ENCODE results near the gene UNC50.

The UNC50 gene, protein sequence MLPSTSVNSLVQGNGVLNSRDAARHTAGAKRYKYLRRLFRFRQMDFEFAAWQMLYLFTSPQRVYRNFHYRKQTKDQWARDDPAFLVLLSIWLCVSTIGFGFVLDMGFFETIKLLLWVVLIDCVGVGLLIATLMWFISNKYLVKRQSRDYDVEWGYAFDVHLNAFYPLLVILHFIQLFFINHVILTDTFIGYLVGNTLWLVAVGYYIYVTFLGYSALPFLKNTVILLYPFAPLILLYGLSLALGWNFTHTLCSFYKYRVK

DNA sequence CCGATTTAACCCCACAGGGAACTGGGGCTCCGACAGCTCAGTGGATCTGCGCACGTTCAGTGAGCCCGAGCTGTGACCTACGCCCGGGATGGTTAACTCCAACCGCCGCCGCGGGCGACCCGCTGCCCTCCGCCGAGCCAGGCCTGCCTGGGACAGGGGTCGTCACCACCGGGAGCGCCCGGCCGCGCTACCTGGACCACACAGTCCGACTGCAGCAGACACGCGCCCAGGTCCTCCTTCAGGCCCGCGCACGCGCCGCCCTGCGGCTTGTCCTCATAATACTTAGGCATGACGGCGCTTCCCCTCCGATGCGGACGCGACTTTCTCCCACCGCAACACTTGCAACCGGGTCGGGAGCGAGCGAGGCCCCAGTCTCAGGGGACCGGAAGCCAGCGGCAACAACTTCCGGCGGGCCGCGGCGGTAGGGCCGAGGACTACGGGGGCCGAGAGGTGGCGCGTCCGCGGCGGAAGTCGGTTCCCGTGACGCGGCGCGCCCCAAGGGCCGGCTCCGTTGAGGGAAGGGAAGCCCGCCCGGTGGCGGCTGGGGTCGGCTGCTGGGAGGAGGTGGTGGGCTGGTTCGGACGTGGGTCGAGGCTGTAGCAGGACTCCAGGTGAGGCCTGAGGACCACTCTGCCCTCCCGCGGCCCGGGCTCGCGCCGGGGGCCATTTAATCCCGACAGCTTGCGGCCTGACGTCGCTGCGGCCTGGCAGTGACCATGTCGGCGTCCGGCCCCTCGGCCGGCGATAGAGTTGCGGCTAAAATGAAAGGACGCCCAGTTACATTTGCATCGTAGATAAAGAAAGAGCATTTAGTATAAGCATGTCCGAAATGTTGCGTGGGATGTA is at the start of gene UNC50, which contains the start of gene COA5:
Gene UNC50 (plus strand): TSS at position 474 of the 846 bp plus-strand sequence. CDS start 1,171 bp downstream, outside the sequence.
Gene COA5 (minus strand): TSS at position 397 of the 846 bp plus-strand sequence. CDS start 107 bp downstream, at position 290.
- DNase-seq (ENCODE audit: extremely low read depth in 1 of 2, low read depth in 1 of 2), result peak; percentile 64 to 87

DNA sequence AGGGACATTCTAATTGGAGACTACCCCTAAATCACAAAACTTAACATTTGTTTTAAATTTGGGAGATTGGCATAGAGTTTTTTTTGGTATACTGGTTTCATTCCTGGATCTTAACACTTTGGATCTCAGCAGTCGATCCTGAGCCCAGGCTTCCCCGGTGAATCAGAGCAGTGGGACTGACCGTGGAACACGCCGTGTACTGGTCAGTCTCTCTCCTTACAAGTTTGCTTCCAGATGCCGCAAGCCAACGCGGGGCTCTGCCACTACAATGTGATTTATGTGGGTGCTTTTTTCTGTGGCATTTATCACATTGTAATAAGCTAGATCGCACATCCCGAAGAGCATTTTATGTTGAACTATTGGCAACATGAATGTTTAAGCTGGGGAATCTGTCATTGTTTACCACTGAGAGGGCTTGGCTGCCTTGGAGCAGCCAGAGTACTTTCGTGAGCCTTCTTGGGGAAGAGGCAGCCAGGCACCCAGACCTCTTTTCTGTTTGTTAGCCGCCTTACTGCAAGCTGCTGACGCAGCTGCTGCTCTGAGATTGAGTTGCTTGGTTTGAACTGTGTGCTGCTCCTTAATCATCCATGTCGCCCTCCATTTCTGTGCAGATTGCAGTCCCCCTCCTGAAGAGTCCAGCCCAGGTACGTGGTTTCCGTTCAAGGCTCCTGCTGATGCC is 49.4 kb upstream of the UNC50 start:
- DNase-seq (ENCODE audit: extremely low read depth in 1 of 2, low read depth in 1 of 2), result no peak

DNA sequence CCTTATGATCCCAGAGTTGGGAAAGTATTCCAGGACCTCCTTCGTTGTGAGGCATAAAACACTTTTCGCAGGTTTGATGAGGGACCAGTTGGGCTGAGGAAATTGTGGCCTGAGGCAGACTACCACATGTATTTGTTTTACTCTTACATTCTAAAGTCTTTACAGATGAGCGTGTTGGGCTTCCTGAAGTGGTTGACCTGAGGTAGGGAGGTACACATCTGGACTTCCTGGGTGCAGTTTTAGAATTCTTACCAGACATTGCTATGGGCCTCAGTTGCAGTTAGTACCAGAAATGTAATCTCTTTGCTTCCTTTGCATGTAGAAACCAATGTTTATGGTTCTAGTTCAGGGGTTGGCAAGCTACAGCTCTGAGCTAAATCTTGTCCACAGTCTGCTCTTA is 48.8 kb upstream of the UNC50 start:
- no peak for DNase-seq (ENCODE audit: extremely low read depth in 1 of 2, low read depth in 1 of 2)

DNA sequence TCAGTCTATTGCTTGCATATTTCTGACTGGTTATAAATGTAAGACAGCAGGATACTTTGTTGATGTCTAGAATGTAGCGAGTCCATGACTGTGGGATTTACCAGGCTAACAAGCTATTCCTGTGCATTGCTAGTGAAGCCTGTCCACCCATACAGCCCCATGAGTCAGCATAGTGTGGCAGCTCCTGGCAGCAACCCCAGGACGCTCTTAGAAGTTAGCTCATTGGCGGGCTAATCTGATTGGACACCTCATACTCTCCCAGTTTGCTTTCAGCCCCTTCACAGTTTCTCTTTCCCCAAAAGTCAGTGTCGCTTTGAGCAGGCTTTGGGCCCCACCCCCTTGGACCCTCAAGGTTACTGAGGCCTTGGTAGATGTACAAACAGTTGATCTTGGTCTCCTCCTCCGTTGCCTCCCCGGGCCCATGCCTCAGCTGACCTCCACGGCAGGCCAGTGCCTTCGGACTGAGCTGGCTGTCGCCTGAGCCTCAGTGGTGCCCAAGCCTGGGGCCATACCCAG is 48.1 kb upstream of the UNC50 start:
- no peak for DNase-seq (ENCODE audit: extremely low read depth in 1 of 2, low read depth in 1 of 2)

DNA sequence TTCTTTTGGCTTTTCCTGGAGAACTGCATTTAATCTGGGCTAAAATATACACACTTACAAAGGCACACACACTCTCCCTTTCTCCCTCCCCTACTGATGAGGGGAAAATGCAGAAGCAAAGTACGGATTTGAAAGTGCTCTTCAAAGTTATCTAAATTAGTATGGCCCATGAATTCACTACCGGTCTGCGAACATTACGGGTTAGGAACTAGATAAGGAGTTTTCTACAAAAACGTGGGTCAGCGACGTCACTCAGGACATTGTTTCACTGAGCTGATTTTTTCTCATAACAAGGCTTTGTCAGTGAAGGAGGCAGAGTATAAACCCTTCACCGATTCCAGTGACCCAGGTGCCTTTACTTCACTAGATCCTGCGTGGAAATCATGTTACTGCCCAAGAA is 47.4 kb upstream of the UNC50 start:
- DNase-seq (ENCODE audit: extremely low read depth in 1 of 2, low read depth in 1 of 2), result no peak

DNA sequence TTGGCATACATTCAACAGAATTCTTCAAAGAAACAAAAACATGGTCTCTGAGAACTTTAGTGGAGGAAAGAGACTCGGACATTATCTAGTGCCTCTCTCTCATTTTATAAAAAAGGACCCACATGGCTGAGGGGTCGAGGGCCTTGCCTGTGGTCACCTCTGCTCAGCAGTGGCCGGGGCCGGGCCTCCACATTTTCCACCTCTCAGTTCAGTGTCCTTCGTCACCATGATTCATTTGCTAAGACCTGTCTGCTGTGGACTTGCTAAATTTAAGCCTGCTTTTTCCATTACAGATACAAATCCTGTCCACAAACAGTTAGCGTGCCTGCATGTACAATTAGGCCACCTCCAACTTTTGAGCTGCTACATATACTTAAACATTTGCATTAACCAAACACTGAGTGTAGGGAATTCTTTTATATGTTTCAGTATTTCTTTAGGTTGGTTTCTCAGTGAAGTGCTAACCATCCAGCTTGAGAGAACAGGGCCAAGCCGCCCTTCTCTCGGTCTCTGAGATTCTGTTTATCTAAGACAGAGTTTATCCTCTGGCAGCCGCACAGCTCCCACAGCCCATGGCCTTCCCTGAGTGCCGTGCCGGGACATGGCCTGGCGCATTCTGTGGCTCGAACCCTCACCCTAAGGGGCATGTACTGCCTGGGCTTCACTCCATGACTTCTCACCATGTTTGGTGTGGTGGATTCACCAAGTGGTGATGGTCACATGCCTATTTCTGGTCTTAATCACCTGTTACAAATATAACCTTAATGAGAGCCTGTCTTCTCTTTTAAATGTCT is 46.3 kb upstream of the UNC50 start:
- no peak for DNase-seq (ENCODE audit: extremely low read depth in 1 of 2, low read depth in 1 of 2)

DNA sequence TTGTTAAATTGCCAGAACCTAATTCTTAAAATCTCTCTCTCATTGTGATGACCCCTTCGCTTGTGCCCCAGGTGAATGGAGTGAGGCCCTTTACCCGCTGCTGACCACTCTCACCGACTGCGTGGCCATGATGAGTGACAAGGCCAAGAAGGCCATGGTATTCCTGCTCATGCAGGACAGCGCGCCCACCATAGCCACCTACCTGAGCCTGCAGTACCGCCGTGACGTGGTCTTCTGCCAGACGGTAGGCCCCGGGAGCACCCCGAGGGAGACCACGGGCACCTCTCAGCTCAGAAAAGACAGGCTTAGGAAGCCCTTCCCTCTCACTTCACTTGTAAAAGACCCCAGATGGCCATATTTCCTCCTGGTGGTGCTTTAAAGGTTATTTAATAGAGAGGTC is 45.0 kb upstream of the UNC50 start:
- no peak for DNase-seq (ENCODE audit: extremely low read depth in 1 of 2, low read depth in 1 of 2)

DNA sequence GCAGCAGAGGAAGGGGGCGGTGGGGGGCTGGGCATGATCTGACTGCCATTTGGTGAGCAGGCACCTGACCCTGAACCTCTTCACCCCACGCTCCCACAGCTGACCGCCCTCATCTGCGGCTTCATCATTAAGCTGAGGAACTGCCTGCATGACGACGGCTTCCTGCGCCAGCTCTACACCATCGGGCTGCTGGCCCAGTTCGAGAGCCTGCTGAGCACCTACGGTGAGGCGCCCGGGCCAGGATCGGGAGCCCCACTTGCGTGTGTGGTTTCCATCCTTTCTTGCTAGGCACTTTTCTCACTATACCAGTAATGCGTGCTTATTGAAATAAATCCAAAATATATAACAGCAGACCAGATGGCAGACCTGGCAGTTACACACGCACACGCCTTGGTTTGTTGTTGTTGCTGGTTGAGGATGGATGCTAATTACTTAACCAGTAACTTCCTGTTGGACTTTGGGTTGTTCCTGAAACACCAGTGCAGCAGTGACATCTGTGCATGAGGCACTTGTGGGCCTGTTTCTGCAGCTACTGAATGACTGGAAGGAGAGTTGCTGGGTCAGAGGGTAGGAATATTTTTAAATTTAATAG is 43.8 kb upstream of the UNC50 start:
- DNase-seq (ENCODE audit: extremely low read depth in 1 of 2, low read depth in 1 of 2), result no peak

DNA sequence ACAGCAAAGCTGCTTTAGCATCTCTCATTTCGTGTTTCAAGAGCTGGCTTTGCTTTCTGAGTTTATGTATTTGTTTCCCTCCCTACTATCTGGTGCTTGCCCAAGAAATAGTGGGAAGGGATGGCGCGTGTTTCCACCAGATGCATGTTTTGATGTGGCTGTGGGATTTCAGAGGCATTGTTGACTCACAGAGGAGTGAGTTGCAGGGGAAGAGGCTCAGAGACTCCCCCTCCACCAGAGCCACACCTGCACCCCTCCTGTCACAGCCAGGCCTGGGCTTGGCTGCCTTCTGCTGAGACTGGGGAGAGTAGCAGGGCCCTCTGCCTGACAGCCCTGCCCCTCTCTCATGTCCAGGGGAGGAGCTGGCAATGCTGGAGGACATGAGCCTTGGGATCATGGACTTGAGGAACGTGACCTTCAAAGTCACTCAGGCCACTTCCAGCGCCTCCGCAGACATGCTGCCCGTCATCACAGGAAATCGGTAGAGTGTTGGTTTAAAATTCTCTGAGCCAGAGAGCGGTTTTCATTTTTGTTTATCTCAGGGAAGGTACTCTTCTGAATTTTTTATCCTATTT is 43.0 kb upstream of the UNC50 start:
- DNase-seq (ENCODE audit: extremely low read depth in 1 of 2, low read depth in 1 of 2), result no peak

DNA sequence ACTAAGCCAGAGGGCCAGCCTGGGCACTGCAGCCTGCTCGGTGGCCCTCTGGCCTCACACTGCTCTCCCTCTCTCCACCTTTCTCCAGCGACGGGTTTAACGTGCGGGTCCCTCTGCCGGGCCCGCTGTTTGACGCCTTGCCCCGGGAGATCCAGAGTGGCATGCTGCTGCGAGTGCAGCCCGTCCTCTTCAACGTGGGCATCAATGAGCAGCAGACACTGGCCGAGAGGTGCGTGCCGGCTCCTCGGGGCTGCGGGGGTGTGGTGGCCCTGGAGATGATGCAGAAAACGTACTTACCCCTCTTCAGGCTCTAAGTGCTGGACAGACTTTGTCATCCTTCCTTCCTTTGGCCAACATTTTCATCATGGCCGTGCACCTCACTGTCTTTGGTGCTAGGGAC is 42.4 kb upstream of the UNC50 start:
- no peak for DNase-seq (ENCODE audit: extremely low read depth in 1 of 2, low read depth in 1 of 2)

DNA sequence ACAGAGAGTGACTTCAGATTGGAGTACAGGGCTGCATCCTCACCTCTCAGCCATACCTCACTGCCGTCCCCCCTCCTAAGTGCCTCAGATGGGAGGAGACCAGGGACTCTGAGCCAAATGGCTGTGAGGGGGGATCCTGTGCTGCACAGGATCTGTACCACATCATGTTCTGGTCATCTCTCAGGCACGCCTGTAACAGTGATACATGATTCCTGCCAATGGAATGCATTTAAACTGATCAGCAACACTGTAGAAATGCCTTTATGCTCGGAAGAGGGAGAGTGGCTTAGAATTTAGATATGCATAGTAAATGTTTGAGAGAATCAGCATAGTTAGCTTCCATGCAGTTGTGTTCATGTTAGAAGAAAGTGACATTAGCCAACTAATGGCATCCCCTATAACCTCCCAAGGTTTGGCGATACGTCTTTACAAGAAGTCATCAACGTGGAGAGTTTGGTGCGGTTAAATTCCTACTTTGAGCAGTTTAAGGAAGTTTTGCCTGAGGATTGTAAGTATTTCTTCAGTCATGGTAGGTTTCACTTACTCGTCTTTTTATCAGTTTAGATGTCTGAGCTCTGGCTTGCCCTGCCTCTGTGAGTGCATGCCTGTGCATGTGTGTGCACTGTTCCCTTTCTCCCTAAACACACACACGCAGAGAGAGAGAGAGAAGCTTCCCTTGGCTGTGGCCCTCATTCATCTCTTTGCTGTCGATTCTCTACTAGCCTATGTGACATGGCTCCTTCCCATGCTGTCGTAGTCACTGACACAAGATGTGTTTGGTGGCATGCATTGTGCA is 40.0 kb upstream of the UNC50 start:
- no peak for DNase-seq (ENCODE audit: extremely low read depth in 1 of 2, low read depth in 1 of 2)

DNA sequence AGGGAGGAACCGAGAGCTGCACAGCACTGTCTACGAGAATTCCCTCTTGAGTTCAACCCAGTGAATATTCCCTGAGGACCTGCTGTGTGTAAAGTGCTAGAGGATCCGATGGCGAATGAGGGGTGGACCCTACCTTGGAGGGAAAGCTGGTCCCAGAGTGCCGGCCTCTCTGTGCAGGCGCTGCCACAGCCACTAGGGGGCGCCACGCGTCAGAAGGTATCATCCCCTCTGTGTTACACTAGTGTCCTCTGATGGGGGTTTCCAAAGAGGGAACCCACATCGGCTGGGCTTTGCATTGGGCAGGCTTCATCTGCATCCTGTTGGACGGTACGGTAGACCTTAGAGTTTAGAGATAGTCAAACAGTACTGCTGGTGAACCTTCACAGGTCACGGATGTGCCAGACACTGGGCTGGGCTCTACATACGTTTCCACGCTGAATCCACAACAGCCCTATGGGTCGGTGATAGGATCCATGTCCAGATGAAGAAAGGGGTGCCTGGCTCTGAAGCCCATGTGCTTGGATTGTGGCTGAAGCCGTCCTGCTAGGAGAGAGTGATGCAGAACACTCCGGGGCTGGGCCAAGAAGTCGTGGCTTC is 39.1 kb upstream of the UNC50 start:
- peak; percentile 50 to 69 for DNase-seq (ENCODE audit: extremely low read depth in 1 of 2, low read depth in 1 of 2)

DNA sequence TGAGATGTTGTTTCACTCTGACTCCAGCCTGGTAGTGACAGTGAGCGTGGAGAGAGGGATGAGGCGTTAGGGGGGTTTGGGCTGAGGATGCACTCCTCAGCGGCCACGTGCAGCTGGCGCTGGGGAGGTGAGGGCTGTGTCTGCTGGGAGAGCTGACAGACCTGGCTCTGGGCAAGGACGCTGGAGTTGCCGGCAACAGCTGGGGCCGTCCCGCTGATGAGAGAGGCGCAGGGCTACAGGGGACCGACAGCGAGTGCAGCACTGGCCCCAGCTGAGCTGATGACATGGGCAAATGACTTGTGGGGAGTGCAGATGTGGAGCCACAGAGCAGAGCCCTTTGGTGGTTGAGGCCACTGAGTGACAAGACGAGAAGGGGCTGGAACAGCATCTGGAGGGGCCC is 38.5 kb upstream of the UNC50 start:
- DNase-seq (ENCODE audit: extremely low read depth in 1 of 2, low read depth in 1 of 2), result no peak

DNA sequence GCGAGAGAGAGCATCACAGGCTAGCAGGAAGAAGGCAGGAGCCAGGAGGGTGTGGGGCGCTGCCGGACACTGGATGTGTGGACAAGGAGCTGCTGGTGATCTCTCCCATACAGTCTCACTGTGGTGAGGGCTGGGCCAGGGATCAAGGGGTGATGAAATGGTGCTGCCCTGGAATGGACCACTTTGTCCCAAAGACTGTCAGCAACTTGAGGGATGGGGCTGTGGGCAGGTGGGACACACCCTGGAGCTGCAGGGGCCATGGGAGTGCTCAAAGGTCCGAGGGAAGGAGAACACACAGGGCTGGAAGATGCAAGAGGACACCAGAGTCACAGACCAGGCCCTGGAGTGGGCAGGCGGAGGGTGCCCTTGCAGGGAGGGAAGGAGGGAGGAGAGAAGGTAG is 38.0 kb upstream of the UNC50 start:
- no peak for DNase-seq (ENCODE audit: extremely low read depth in 1 of 2, low read depth in 1 of 2)

DNA sequence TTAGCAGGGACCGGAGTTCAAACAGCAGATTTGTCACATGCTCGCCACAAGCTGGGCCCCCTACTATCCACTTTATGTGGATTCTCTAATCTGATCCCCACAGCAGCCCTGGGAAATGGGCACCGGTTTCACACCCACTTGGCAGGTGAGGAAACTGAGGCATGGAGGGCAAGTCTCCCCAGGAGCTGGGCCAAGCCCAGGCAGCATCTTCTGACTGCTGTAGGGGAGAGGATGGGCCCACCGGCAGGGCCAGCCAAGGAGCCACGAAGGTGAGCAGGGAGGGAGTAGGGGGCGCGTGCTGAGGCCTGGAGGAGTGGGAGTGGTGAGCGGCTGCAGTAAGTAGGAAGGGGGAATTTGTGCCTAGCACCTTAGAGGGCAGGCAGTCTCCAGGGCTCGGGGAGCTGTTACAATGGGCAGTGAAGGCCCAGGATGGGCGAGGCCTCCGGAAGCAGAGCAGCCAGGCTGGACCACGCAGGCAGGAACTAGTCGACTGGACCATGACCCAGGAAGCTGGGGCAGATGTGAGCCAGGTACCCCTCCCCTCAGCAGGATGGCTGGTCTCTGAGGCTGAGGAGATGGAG is 37.2 kb upstream of the UNC50 start:
- DNase-seq (ENCODE audit: extremely low read depth in 1 of 2, low read depth in 1 of 2), result no peak

DNA sequence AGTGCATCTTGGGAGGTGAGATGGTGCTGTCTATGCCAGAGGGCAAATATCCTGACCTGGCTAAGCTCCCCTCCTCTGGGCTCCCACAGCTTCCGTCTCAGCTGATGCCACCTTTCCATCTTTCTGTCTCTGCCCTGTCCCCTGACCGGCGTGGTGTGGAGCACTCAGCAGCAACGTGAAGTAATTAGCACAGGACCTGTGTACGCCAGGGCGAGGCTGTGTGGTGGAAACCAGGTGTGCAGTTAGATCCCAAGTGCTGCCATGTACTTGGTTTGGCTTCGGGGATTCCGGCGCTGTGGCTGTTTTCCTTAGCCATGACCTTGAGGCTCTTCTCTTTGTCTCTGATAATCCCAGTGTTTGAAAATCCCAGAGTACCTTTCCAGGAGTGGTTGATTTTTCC is 36.6 kb upstream of the UNC50 start:
- DNase-seq (ENCODE audit: extremely low read depth in 1 of 2, low read depth in 1 of 2), result no peak

DNA sequence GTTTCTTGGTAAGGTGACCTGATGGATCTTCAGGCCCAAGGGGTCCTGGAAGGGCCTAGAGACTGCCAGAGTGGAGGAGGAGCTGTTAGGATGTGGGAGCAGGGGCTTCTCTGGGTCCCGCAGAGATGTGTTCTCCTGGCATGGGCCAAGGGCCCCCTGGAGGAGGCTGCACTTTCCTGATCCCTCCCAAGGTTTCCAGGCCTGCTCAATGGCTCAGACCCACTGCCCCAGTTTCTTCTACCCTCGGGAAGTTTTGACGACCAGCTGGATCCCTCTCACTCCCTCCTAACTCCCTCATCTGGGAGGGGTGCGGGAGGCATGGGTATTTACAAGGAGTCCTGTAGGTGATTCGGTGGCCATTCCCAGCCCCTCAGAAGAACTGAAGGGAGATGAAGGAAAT is 36.2 kb upstream of the UNC50 start:
- DNase-seq (ENCODE audit: extremely low read depth in 1 of 2, low read depth in 1 of 2), result no peak

DNA sequence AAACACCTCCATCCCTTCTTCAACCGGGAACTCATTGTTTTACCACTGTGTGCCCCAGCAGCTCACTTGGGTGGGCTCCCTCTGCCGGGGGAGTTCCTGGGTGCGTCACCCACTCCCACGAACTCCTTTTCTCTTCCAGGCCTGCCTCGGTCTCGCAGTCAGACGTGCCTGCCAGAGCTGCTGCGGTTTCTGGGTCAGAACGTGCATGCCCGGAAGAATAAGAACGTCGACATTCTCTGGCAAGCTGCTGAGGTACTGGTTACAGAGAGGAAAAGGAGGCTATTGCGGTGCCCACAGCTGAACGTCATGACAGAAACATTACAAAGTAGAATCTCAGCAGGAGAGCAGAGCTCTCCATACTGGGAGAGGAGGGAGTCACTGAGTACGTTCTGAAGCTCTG is 35.7 kb upstream of the UNC50 start:
- DNase-seq (ENCODE audit: extremely low read depth in 1 of 2, low read depth in 1 of 2), result no peak

All from activated CD8-positive, alpha-beta memory T cell treated with anti-CD3 and anti-CD28 coated beads for 1 hour (primary cell).